GM15510 (cell line): ENCODE data around the gene CD79A.

ENCODE experiments used
- POLR2A ChIP-seq: IDR thresholded peaks from 3 replicates; pipeline ENCODE4 v1.6.1; 2011; ENCODE audit warnings: borderline replicate concordance; ENCODE audit not compliant: insufficient read length; ENCODE audit errors: extremely low read depth

The CD79A gene

DNA sequence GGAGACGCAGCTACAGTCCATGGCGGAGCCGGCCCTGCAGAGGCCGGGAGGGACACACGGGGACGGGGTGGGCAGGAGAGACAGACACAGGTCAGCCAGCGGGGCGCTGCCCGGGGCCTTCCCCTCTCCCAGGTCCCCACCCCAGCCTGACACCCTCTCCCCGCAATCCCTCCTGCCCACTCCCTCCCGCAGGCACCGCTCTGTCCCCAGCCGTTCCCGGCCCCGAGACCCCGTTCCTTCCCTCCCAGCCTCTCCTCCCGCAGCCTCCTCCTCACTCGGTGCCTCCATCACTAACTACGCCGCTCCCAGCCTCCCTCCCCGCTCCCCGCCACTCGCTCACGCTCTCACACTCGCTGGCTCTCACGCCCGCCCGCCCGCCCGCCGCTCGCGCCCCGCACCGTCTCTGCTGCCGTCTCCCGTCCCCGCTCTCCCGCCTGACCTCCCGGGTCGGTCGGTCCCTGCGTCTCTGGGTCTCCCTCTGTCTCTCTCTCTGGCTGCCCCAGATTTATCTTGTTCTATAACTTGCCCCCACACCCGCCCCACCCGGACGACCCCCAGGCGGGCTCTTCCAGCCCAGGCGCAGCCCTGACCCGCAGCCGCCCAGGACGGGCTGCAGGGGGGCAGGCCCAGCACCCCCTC is 35.9 kb downstream of the CD79A start:
- no peak for TF ChIP-seq POLR2A

- TF ChIP-seq POLR2A: no peak
Measured at GRCh38 chr19:41913538-41914423, 36.7 kb downstream of the CD79A start.

GRCh38 chr19:41915021-41915775 is 38.1 kb downstream of the CD79A start:
- TF ChIP-seq POLR2A: no peak

DNA sequence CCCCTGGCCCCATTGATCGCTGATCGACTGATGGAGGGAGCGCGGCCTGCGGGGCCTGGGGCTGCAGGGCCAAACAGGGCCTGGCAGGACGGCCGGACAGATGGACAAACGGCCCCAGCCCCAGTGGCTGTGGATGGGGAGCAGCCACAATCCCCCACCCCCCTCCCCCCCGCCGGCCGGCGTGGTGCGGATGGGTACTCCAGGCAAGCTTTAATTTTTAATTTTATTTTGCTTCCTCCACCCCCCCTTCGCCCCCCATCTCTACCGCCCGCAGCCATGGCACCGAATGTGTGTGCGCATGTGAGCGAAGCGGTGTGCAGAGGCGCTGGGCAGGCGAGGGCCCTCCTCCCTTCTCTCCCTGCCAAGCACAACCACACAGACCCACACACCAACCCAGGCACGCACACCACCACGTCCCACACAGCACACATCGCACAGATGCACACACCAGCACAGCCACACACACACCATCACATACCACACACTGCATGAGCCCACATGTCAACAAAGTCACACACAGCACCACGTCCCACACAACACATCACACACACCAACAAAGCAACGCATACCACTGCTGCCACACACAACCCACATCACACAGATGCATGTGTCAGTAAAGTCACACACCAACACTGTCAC is 38.8 kb downstream of the CD79A start:
- no peak for TF ChIP-seq POLR2A

DNA sequence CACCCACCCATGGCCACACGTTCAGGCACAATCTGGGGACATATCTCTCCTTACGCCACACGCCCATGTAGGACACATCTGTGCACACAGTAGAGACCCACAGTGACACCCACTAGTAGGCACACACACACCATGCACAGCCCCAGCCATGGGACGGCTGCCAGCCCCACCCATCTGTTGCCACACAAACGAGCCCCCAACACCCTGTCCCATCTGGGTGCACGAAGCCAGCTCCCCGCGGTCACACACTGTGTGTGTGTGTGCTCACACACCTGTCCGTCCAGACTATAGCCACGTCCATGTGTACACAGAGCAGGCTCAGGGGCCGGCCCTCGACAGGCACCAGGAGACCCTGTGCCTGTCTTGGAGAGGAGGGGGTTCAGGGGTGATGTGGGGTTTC is 40.6 kb downstream of the CD79A start:
- no peak for TF ChIP-seq POLR2A

DNA sequence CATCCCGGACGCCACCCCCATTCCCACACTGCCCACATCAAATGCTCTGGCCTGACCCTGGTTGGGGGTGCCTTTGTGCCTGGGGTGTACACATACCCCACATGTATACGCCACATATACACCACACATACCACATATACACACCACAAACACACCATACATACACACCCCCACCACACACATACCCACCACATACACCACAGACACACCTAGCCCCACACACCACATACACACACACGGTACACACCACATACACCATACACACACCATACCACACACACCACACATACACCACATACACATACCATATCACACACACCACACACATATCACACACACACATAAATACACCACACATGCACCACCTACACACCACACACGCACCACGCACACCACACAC is 41.0 kb downstream of the CD79A start:
- no peak for TF ChIP-seq POLR2A

DNA sequence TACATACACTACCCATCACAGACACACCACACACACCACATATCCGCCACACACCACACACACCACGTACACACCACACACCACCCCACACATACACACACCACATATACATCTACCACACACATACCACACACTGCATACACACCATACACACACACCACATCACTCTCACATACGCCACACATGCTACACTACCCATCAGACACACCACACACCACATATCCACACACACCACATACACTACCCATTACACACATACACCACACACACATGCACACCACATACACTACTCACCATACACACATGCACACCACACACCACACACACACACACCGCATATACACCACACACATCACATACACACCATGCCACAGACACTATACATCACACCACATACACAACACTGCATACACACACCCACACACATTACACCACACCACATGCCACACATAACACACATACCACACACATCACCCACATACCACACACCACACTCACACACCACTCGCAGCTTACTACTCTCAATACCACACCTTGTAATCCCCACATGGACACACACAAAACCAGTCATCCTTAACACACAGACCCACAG is 41.7 kb downstream of the CD79A start:
- no peak for TF ChIP-seq POLR2A

DNA sequence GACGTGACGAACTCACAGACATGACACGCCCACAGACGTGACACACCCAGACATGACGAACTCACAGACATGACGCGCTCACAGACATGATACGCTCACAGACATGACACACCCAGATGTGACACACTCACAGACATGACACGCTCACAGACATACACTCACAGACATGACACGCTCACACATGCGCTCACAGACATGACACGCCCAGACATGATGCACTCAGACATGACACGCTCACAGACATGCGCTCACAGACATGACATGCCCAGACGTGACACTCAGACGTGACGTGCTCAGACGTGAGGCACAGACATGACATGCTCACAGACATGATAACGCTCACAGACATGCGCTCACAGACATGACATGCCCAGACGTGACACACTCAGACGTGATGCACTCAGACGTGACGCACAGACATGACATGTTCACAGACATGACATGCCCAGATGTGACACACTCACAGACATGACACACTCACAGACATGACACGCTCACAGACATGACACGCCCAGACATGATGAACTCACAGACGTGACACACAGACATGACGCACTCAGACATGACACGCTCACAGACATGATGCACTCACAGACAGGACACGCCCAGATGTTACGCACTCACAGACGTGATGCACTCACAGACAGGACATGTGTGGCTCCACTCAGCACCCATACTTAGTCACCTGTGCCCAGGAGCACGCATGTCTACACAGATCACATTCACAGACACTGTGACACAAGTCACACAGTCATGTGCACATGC is 43.1 kb downstream of the CD79A start:
- TF ChIP-seq POLR2A: no peak

DNA sequence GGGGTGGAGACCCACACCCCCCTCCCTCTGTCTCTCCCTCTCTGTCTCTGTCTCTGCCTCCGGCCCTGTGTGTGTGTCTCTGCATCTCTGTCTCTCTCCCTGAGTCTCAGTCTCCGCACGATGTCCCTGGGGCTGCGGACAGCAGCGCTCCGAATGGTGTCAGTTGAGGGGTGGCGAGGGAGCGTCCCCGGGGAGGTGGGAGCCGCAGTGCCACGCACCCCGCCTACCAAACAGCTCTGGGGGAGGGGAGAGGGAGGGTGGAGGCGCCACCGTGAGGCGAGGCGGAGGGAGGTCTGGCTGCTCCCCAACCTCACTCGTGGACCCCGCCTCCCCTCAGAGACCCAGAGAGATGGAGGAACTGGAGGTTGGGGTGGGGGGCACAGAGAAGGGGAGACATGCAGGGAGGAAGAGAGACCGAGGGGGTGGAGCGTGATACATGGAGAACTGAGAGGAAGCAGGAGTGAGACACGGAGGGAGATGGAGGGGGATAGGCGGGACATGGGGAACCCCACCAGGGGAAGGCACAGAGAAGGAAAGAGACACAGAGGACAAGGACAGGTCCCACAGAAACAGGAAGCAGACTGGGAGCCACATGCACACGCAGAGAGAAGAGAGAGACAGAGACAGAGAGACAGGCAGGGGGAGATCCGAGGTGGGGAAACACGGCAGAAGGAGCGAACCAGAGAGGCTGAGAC is 44.0 kb downstream of the CD79A start:
- TF ChIP-seq POLR2A: no peak

DNA sequence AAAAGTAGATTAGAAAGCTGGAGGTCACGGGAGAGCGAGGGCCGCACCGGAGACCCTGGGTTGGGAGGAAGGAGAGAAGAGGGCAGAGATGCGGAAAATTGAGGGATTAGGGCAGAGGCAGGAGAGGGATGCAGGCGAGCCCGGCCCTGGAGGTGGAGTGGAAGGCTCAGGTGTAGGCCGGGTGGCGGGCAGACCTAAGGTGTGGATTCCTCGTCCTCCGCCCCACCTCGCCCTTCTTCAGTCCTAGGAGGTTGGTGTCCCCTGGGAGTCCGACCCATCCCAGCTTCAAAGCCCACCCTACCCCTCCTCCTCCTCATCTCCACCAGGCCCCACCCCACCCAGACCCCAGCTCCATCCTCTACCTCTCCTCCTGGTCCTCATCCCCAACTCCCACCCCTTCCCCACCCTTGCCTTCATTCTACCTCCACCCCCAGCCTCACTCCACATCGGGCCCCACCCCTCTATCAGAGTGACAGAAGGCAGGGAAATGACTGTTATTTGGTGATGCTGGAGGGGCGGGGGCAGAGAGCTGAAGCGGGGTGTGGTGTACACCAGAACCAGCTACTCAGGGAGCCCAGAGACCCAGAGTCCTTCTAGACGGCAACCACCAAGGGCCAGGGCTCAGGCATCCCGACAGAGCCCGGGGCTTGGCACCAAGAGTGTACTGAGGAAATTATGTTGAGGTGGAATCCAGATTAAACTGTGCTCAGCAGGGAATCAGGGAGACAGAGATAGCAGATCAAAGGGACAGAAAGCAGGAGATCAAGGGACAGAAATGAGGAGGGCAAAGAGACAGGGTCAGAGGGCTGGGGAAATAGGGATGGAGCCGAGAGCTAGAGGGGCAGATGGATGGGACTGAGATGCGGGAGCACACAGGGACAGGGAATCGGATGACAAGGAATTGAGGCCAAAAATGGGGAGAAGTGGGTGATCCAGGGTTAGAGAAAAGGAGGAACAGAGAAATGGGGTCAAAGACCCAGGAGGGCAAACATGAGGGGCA is 44.8 kb downstream of the CD79A start:
- TF ChIP-seq POLR2A: no peak

DNA sequence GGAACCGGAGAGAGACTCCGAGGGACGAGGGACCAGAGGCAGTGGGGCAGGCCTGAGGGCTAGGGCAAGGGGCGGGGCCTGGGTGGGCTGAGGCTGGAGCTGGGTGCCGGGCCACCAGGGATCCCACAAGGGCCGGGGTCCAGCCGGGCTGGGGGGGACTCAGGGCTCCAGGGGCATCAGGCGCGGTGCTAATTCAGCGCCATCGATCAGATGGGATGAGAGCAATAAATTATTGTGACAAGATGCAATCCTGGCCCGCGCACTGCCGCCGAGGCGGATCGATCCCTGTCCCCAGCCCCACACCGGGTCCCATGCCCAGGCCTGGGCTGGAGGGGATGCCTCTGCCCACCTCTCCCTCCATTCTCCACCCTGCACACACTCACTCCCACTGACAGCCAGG is 45.5 kb downstream of the CD79A start:
- TF ChIP-seq POLR2A: no peak
